AG08395 (cell line): ENCODE data around the gene BID.
A peak's percentile ranks its signal among the peaks of the same experiment; 100 is the strongest.

Source experiments
- DNase-seq: peaks from one replicate; pipeline ENCODE4 v3.0.0; 2012; ENCODE audit warnings: mixed read lengths, low spot score

BID gene

GRCh38 chr22:17738386-17739128, 35.7 kb downstream of the BID start:
- DNase-seq: no peak

- peak; percentile 64 for DNase-seq
Observed at GRCh38 chr22:17734187-17734586, 40.1 kb downstream of the BID start.

GRCh38 chr22:17733466-17733865, 40.8 kb downstream of the BID start:
- DNase-seq: peak; percentile 48

- DNase-seq: no peak
Observed at GRCh38 chr22:17732251-17732854, 41.9 kb downstream of the BID start.

- no peak for DNase-seq
Observed at GRCh38 chr22:17729561-17729960, 44.7 kb downstream of the BID start.

- DNase-seq: no peak
Observed at GRCh38 chr22:17728786-17729185, 45.5 kb downstream of the BID start.

GRCh38 chr22:17726928-17727897, 47.1 kb downstream of the BID start:
- no peak for DNase-seq

GRCh38 chr22:17726006-17726927, 48.0 kb downstream of the BID start:
- peak; percentile 24 for DNase-seq

GRCh38 chr22:17725500-17725796, 48.8 kb downstream of the BID start:
- no peak for DNase-seq

GRCh38 chr22:17724678-17725499, 49.4 kb downstream of the BID start:
- DNase-seq: no peak

- DNase-seq: no peak
Observed at GRCh38 chr22:17724241-17724640, 50.0 kb downstream of the BID start.

- DNase-seq: no peak
Observed at GRCh38 chr22:17719911-17720310, 54.4 kb downstream of the BID start.

GRCh38 chr22:17717708-17718107, 56.6 kb downstream of the BID start:
- DNase-seq: no peak

GRCh38 chr22:17716529-17716928, 57.7 kb downstream of the BID start:
- DNase-seq: no peak

- DNase-seq: no peak
Observed at GRCh38 chr22:17712441-17712840, 61.8 kb downstream of the BID start.

- DNase-seq: no peak
Observed at GRCh38 chr22:17710023-17710422, 64.2 kb downstream of the BID start.

GRCh38 chr22:17707526-17707925, 66.7 kb downstream of the BID start:
- DNase-seq: no peak

GRCh38 chr22:17706947-17707346, 67.3 kb downstream of the BID start:
- no peak for DNase-seq

- DNase-seq: peak; percentile 95
Observed at GRCh38 chr22:17705951-17706900, 68.0 kb downstream of the BID start.

GRCh38 chr22:17705546-17705945, 68.7 kb downstream of the BID start:
- no peak for DNase-seq
